HEK293 (cell line): ENCODE results near the gene SORT1.

Experiments
- EGR2 ChIP-seq: fragments of 450-650 bp; formaldehyde crosslinking; IDR thresholded peaks from 2 replicates; pipeline ENCODE4 v1.5.1; 2016; ENCODE audit warnings: low read depth, missing biosample characterization, missing genetic modification characterization
- GFI1B ChIP-seq: fragments of 450-650 bp; formaldehyde crosslinking; IDR thresholded peaks from 2 replicates; pipeline ENCODE4 v1.5.1; 2016; ENCODE audit warnings: missing biosample characterization, missing genetic modification characterization
- GLIS1 ChIP-seq: fragments of 450-650 bp; formaldehyde crosslinking; IDR thresholded peaks from 2 replicates; pipeline ENCODE4 v1.5.1; 2016; ENCODE audit warnings: missing biosample characterization, missing genetic modification characterization
- IKZF3 ChIP-seq: fragments of 450-650 bp; IDR thresholded peaks from 2 replicates; pipeline ENCODE4 v1.5.0; 2018; ENCODE audit warnings: missing biosample characterization, mild to moderate bottlenecking, missing genetic modification characterization, moderate library complexity
- KLF10 ChIP-seq: fragments of 450-650 bp; IDR thresholded peaks from 2 replicates; pipeline ENCODE4 v1.5.1; 2018; ENCODE audit warnings: missing biosample characterization, mild to moderate bottlenecking, missing genetic modification characterization
- OSR2 ChIP-seq: fragments of 450-650 bp; formaldehyde crosslinking; IDR thresholded peaks from 2 replicates; pipeline ENCODE4 v1.5.1; 2016; ENCODE audit warnings: missing biosample characterization, missing genetic modification characterization
- PRDM1 ChIP-seq: fragments of 450-650 bp; formaldehyde crosslinking; IDR thresholded peaks from 2 replicates; pipeline ENCODE4; 2016; ENCODE audit warnings: missing biosample characterization, missing genetic modification characterization
- SP7 ChIP-seq: fragments of 450-650 bp; formaldehyde crosslinking; IDR thresholded peaks from 2 replicates; pipeline ENCODE4 v1.5.1; 2016; ENCODE audit warnings: missing biosample characterization, missing genetic modification characterization
- YY1 ChIP-seq: fragments of 450-650 bp; formaldehyde crosslinking; IDR thresholded peaks from 2 replicates; pipeline ENCODE4 v1.5.1; 2018; ENCODE audit warnings: missing biosample characterization, missing genetic modification characterization
- ZBTB49 ChIP-seq: fragments of 450-650 bp; formaldehyde crosslinking; IDR thresholded peaks from 2 replicates; pipeline ENCODE4 v1.5.1; 2016; ENCODE audit warnings: missing biosample characterization, missing genetic modification characterization, low read depth
- ZNF146 ChIP-seq: fragments of 450-650 bp; formaldehyde crosslinking; IDR thresholded peaks from 2 replicates; pipeline ENCODE4 v1.5.1; 2016; ENCODE audit warnings: missing biosample characterization, missing genetic modification characterization
- ZNF16 ChIP-seq: fragments of 450-650 bp; formaldehyde crosslinking; IDR thresholded peaks from 2 replicates; pipeline ENCODE4 v1.5.1; 2016; ENCODE audit warnings: low read depth, missing biosample characterization, missing genetic modification characterization
- ZNF202 ChIP-seq: fragments of 450-650 bp; formaldehyde crosslinking; IDR thresholded peaks from 2 replicates; pipeline ENCODE4 v1.5.1; 2016; ENCODE audit warnings: missing biosample characterization, missing genetic modification characterization, borderline replicate concordance
- ZNF280D ChIP-seq: fragments of 450-650 bp; formaldehyde crosslinking; IDR thresholded peaks from 2 replicates; pipeline ENCODE4 v1.5.1; 2016; ENCODE audit warnings: missing biosample characterization, missing genetic modification characterization
- ZNF292 ChIP-seq: fragments of 450-650 bp; formaldehyde crosslinking; IDR thresholded peaks from 2 replicates; pipeline ENCODE4 v1.5.1; 2016; ENCODE audit warnings: low read depth, missing biosample characterization, missing genetic modification characterization, borderline replicate concordance
- ZNF311 ChIP-seq: fragments of 450-650 bp; formaldehyde crosslinking; IDR thresholded peaks from 2 replicates; pipeline ENCODE4 v1.5.1; 2017; ENCODE audit warnings: missing biosample characterization, missing genetic modification characterization, borderline replicate concordance
- ZNF335 ChIP-seq: fragments of 450-650 bp; formaldehyde crosslinking; conservative IDR thresholded peaks from 2 replicates; pipeline ENCODE4 v1.5.1; 2016; ENCODE audit warnings: missing biosample characterization, missing genetic modification characterization
- ZNF48 ChIP-seq: fragments of 450-650 bp; formaldehyde crosslinking; IDR thresholded peaks from 2 replicates; pipeline ENCODE4 v1.5.1; 2016; ENCODE audit warnings: missing biosample characterization, missing genetic modification characterization
- ZNF521 ChIP-seq: fragments of 450-650 bp; formaldehyde crosslinking; IDR thresholded peaks from 2 replicates; pipeline ENCODE4 v1.5.1; 2017; ENCODE audit warnings: missing biosample characterization, mild to moderate bottlenecking, missing genetic modification characterization
- ZNF560 ChIP-seq: fragments of 450-650 bp; formaldehyde crosslinking; IDR thresholded peaks from 2 replicates; pipeline ENCODE4 v1.5.1; 2017; ENCODE audit warnings: missing biosample characterization, missing genetic modification characterization, borderline replicate concordance
- ZNF596 ChIP-seq: fragments of 450-650 bp; IDR thresholded peaks from 2 replicates; pipeline ENCODE4 v1.5.0; 2018; ENCODE audit warnings: missing biosample characterization, mild to moderate bottlenecking, missing genetic modification characterization, moderate library complexity
- ZNF610 ChIP-seq: fragments of 450-650 bp; formaldehyde crosslinking; IDR thresholded peaks from 2 replicates; pipeline ENCODE4 v1.5.1; 2016; ENCODE audit warnings: missing biosample characterization, missing genetic modification characterization, borderline replicate concordance
- ZNF621 ChIP-seq: fragments of 450-650 bp; formaldehyde crosslinking; IDR thresholded peaks from 2 replicates; pipeline ENCODE4 v1.5.1; 2017; ENCODE audit warnings: missing biosample characterization, missing genetic modification characterization
- ZNF624 ChIP-seq: fragments of 450-650 bp; formaldehyde crosslinking; IDR thresholded peaks from 2 replicates; pipeline ENCODE4 v1.5.1; 2017; ENCODE audit warnings: missing biosample characterization, missing genetic modification characterization
- ZNF837 ChIP-seq: fragments of 450-650 bp; formaldehyde crosslinking; IDR thresholded peaks from 2 replicates; pipeline ENCODE4 v1.5.1; 2016; ENCODE audit warnings: missing biosample characterization, missing genetic modification characterization
- ZSCAN30 ChIP-seq: fragments of 450-650 bp; IDR thresholded peaks from 2 replicates; pipeline ENCODE4 v1.5.1; 2018; ENCODE audit warnings: missing biosample characterization, mild to moderate bottlenecking, missing genetic modification characterization, moderate library complexity
- TF ChIP-seq, protein P1 (sequence below): fragments of 450-650 bp; formaldehyde crosslinking; IDR thresholded peaks from 2 replicates; pipeline ENCODE4 v1.5.1; 2016; ENCODE audit warnings: missing biosample characterization, missing genetic modification characterization
- TF ChIP-seq, protein P2 (sequence below): fragments of 450-650 bp; formaldehyde crosslinking; conservative IDR thresholded peaks from 2 replicates; pipeline ENCODE4 v1.5.1; 2016; ENCODE audit warnings: low read depth, missing biosample characterization, missing genetic modification characterization
- TF ChIP-seq, protein P3 (sequence below): fragments of 450-650 bp; formaldehyde crosslinking; IDR thresholded peaks from 2 replicates; pipeline ENCODE4 v1.5.1; 2016; ENCODE audit warnings: missing biosample characterization, missing genetic modification characterization

The SORT1 gene

GRCh38 chr1:109282952-109283747, 114.6 kb downstream of the SORT1 start, which contains the start of gene PSRC1 (continued):
- TF ChIP-seq ZNF610 (tag by site-specific recombination) (0 out of 2 replicates have a peak, but pooled peaks have one; percentile 24), ZNF521 (tag by site-specific recombination) (no peak), ZNF621 (tag by site-specific recombination) (no peak), YY1 (tag by site-specific recombination) (no peak), ZNF311 (no peak), ZNF292 (tag by site-specific recombination) (no peak), IKZF3 (tag by site-specific recombination) (peak; percentile 97), SP7 (tag by site-specific recombination) (peak; percentile 75), ZNF596 (no peak), OSR2 (no peak), ZNF560 (tag by site-specific recombination) (no peak), ZNF335 (peak; percentile 89), ZBTB49 (tag by site-specific recombination) (no peak), ZNF837 (no peak), ZNF16 (tag by site-specific recombination) (no peak), ZSCAN30 (tag by site-specific recombination) (peak; percentile 73; the same call in 1 of the 2 replicates), ZNF624 (tag by site-specific recombination) (no peak), ZNF146 (tag by site-specific recombination) (no peak), ZNF280D (tag by site-specific recombination) (no peak), ZNF202 (no peak), GFI1B (tag by site-specific recombination) (no peak), EGR2 (tag by site-specific recombination) (peak; percentile 66; the same call in 1 of the 2 replicates), ZNF48 (tag by site-specific recombination) (no peak), KLF10 (tag by site-specific recombination) (0 out of 2 replicates have a peak, but pooled peaks have one; percentile 52), GLIS1 (tag by site-specific recombination) (0 out of 2 replicates have a peak, but pooled peaks have one; percentile 84), PRDM1 (tag by site-specific recombination) (no peak; the same call in 1 of the 2 replicates)
- TF ChIP-seq, protein P1, sequence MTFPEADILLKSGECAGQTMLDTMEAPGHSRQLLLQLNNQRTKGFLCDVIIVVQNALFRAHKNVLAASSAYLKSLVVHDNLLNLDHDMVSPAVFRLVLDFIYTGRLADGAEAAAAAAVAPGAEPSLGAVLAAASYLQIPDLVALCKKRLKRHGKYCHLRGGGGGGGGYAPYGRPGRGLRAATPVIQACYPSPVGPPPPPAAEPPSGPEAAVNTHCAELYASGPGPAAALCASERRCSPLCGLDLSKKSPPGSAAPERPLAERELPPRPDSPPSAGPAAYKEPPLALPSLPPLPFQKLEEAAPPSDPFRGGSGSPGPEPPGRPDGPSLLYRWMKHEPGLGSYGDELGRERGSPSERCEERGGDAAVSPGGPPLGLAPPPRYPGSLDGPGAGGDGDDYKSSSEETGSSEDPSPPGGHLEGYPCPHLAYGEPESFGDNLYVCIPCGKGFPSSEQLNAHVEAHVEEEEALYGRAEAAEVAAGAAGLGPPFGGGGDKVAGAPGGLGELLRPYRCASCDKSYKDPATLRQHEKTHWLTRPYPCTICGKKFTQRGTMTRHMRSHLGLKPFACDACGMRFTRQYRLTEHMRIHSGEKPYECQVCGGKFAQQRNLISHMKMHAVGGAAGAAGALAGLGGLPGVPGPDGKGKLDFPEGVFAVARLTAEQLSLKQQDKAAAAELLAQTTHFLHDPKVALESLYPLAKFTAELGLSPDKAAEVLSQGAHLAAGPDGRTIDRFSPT (tag by site-specific recombination) = no peak
- TF ChIP-seq, protein P2, sequence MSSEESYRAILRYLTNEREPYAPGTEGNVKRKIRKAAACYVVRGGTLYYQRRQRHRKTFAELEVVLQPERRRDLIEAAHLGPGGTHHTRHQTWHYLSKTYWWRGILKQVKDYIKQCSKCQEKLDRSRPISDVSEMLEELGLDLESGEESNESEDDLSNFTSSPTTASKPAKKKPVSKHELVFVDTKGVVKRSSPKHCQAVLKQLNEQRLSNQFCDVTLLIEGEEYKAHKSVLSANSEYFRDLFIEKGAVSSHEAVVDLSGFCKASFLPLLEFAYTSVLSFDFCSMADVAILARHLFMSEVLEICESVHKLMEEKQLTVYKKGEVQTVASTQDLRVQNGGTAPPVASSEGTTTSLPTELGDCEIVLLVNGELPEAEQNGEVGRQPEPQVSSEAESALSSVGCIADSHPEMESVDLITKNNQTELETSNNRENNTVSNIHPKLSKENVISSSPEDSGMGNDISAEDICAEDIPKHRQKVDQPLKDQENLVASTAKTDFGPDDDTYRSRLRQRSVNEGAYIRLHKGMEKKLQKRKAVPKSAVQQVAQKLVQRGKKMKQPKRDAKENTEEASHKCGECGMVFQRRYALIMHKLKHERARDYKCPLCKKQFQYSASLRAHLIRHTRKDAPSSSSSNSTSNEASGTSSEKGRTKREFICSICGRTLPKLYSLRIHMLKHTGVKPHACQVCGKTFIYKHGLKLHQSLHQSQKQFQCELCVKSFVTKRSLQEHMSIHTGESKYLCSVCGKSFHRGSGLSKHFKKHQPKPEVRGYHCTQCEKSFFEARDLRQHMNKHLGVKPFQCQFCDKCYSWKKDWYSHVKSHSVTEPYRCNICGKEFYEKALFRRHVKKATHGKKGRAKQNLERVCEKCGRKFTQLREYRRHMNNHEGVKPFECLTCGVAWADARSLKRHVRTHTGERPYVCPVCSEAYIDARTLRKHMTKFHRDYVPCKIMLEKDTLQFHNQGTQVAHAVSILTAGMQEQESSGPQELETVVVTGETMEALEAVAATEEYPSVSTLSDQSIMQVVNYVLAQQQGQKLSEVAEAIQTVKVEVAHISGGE = peak; percentile 89
- TF ChIP-seq, protein P3, sequence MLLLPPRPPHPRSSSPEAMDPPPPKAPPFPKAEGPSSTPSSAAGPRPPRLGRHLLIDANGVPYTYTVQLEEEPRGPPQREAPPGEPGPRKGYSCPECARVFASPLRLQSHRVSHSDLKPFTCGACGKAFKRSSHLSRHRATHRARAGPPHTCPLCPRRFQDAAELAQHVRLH (tag by site-specific recombination) = no peak
